IMR-90 (cell line): ENCODE results near the gene TRPV4. TPM values are rescaled to one million over a fixed set of nuclear protein-coding genes. Genes with fewer than 3 reads are reported as not detected.

Experiments used
- ATAC-seq: fragments of 200-7000 bp; cut with Tn5 transposase; 2 replicates; pipeline ENCODE4 v1.9.1; 2020; ENCODE audit warnings: low read depth, mild to moderate bottlenecking, moderate library complexity
- BruUV-seq: library from RNA; stranded (reverse); fragments of 400-500 nt; replicated peaks from 2 replicates; lab custom pipeline; 2021; lab: Mats Ljungman, UMichigan
- CTCF ChIA-PET: fragments of 300-600 bp; formaldehyde crosslinking; extraction: SDS; loops from one replicate; lab custom pipeline; 2021; ENCODE audit warnings: antibody characterized with exemption; lab: Yijun Ruan, JAX
- POLR2A ChIA-PET: fragments of 300-600 bp; sonication (Branson Sonifier 250); formaldehyde crosslinking; loops from one replicate; lab custom pipeline; 2022; ENCODE audit warnings: antibody characterized with exemption; ENCODE audit not compliant: unreplicated experiment; lab: Charles Lee
- DNase-seq: peaks from one replicate; pipeline ENCODE4 v3.0.0; 2013
- H2AFZ ChIP-seq: replicated peaks from 2 replicates; pipeline ENCODE3; 2013; ENCODE audit warnings: low read length, mild to moderate bottlenecking; ENCODE audit not compliant: poor library complexity
- H2AK5ac ChIP-seq: 2 replicates; pipeline ENCODE4 v1.6.1; 2013; ENCODE audit warnings: low read depth, low read length, inconsistent platforms
- H2AK9ac ChIP-seq: replicated peaks from 2 replicates; pipeline ENCODE3; 2013; ENCODE audit warnings: mild to moderate bottlenecking, low read depth, low read length, moderate library complexity; ENCODE audit not compliant: poor library complexity
- H2BK120ac ChIP-seq: 2 replicates; pipeline ENCODE4 v1.6.1; 2013; ENCODE audit warnings: low read depth, low read length, inconsistent platforms
- H2BK15ac ChIP-seq: 3 replicates; pipeline ENCODE4 v1.6.1; 2013; ENCODE audit warnings: low read depth, low read length, inconsistent platforms
- H2BK20ac ChIP-seq: 2 replicates; pipeline ENCODE4 v1.6.1; 2013; ENCODE audit warnings: low read depth, mild to moderate bottlenecking, inconsistent platforms, low read length, moderate library complexity
- H2BK5ac ChIP-seq: 2 replicates; pipeline ENCODE4 v1.6.1; 2013; ENCODE audit warnings: mild to moderate bottlenecking, low read depth, low read length, inconsistent platforms; ENCODE audit not compliant: poor library complexity, severe bottlenecking
- H3K14ac ChIP-seq: replicated peaks from 2 replicates; pipeline ENCODE4 v1.6.1; 2013; ENCODE audit warnings: low read depth, low read length, inconsistent platforms
- H3K18ac ChIP-seq: 2 replicates; pipeline ENCODE4 v1.6.1; 2013; ENCODE audit warnings: low read depth, low read length, control low read depth
- H3K23ac ChIP-seq: 2 replicates; pipeline ENCODE4 v1.6.1; 2013; ENCODE audit warnings: low read depth, low read length, inconsistent platforms
- H3K27ac ChIP-seq: 2 replicates; pipeline ENCODE4 v1.5.1; 2013; ENCODE audit warnings: mild to moderate bottlenecking, control low read depth, low read length; ENCODE audit not compliant: insufficient read depth
- H3K27me3 ChIP-seq: 2 replicates; pipeline ENCODE4 v1.6.1; 2013; ENCODE audit warnings: low read length; ENCODE audit not compliant: control insufficient read depth, insufficient read depth
- H3K36me3 ChIP-seq: 2 replicates; pipeline ENCODE4 v1.6.1; 2013; ENCODE audit warnings: low read length, mixed read lengths; ENCODE audit not compliant: control insufficient read depth, insufficient read depth
- H3K4ac ChIP-seq: 2 replicates; pipeline ENCODE4 v1.6.1; 2013; ENCODE audit warnings: low read depth, low read length, inconsistent platforms
- H3K4me1 ChIP-seq: 2 replicates; pipeline ENCODE4 v1.6.1; 2013; ENCODE audit warnings: low read length, mixed read lengths; ENCODE audit not compliant: control insufficient read depth, insufficient read depth
- H3K4me2 ChIP-seq: 2 replicates; pipeline ENCODE4 v1.6.1; 2013; ENCODE audit warnings: low read depth, mild to moderate bottlenecking, control low read depth, low read length, moderate library complexity
- H3K4me3 ChIP-seq: 2 replicates; pipeline ENCODE4 v1.5.1; 2013; ENCODE audit warnings: low read depth, mild to moderate bottlenecking, control low read depth, low read length, moderate library complexity; ENCODE audit not compliant: insufficient read depth
- H3K56ac ChIP-seq: 2 replicates; pipeline ENCODE4 v1.6.1; 2013; ENCODE audit warnings: low read length, inconsistent platforms; ENCODE audit not compliant: insufficient read depth; ENCODE audit errors: extremely low read depth
- H3K79me1 ChIP-seq, 2 experiments: 2 replicates each; pipeline ENCODE4 v1.6.1; 2013; ENCODE audit warnings: low read length in 2 of 2, inconsistent platforms in 1 of 2, low read depth in 1 of 2
- H3K9ac ChIP-seq: 2 replicates; pipeline ENCODE4 v1.6.1; 2013; ENCODE audit warnings: low read depth, low read length, control low read depth
- H3K9me1 ChIP-seq: 2 replicates; pipeline ENCODE4 v1.6.1; 2013; ENCODE audit warnings: low read length, inconsistent platforms; ENCODE audit not compliant: insufficient read depth
- H3K9me3 ChIP-seq: 2 replicates; pipeline ENCODE4 v1.6.1; 2013; ENCODE audit warnings: low read length; ENCODE audit not compliant: control insufficient read depth, insufficient read depth
- H4K20me1 ChIP-seq: 2 replicates; pipeline ENCODE4 v1.6.1; 2013; ENCODE audit warnings: low read length, inconsistent platforms; ENCODE audit not compliant: insufficient read depth
- H4K5ac ChIP-seq: 2 replicates; pipeline ENCODE4 v1.6.1; 2013; ENCODE audit warnings: mild to moderate bottlenecking, low read depth, low read length, control low read depth
- H4K8ac ChIP-seq, 2 experiments: 2 replicates each; pipeline ENCODE4 v1.6.1; 2013; ENCODE audit warnings: low read depth in 2 of 2, low read length in 2 of 2, control low read depth in 1 of 2, inconsistent platforms in 1 of 2
- H4K91ac ChIP-seq: 2 replicates; pipeline ENCODE4 v1.6.1; 2013; ENCODE audit warnings: low read depth, low read length, inconsistent platforms; ENCODE audit not compliant: insufficient read depth
- CEBPB ChIP-seq: IDR thresholded peaks from 2 replicates; pipeline ENCODE4 v1.6.1; 2012; ENCODE audit warnings: low read depth, low read length, improper control_type of control experiment
- SMC3 ChIP-seq: fragments of 150-350 bp; IDR thresholded peaks from 2 replicates; pipeline ENCODE4 v1.6.1; 2016; ENCODE audit warnings: low read depth, mild to moderate bottlenecking, antibody characterized with exemption, low read length, moderate library complexity
- WGBS, 2 experiments: methylation state at CpG; one replicate each; pipeline versions ENCODE4 v1.1.5 to v1.1.7; 2013; ENCODE audit warnings: missing lambda C conversion rate in 2 of 2; ENCODE audit not compliant: insufficient read length in 1 of 2; ENCODE audit errors: extremely low coverage in 2 of 2; 5-methylcytosine and 5-hydroxymethylcytosine counted together
- dilution Hi-C: fragments of 300-500 bp; cut with HindIII; formaldehyde crosslinking; loops from one replicate; pipeline ENCODE4 v1.14.3; 2018; ENCODE audit warnings: low sequenced_read_pairs; ENCODE audit not compliant: unreplicated experiment
- in situ Hi-C: fragments of 300-500 bp; cut with MboI; formaldehyde crosslinking; loops from 3 replicates; pipeline ENCODE4 v1.14.3; 2019; ENCODE audit warnings: low sequenced_read_pairs, inconsistent platforms, mixed read lengths
- intact Hi-C: fragments of 100-400 bp; cut with micrococcal nuclease; formaldehyde crosslinking; loops from 2 replicates; pipeline ENCODE4 v1.10.0; 2022
- polyA plus RNA-seq, 3 experiments: library from polyadenylated mRNA; depleted of rRNA; stranded (reverse); fragments of >200 nt; gene quantifications; 2 replicates each; pipeline ENCODE4 v1.2.3, GENCODE V29; 2012; ENCODE audit warnings: low replicate concordance in 1 of 3
- total RNA-seq: library from RNA; depleted of rRNA; stranded (reverse); fragments of >200 nt; gene quantifications from 2 replicates; pipeline ENCODE4 v1.2.3, GENCODE V29; 2012

Gene TRPV4
- total and polyA plus RNA-seq, 2 of the 4 experiments (the other 2 are of a cell fraction): 1.1 to 6.1 TPM

GRCh38 chr12:109873653-109874052, 40.5 kb upstream of the TRPV4 start:
- no peak; the same call in 1 of the 2 replicates for ATAC-seq
- dilution Hi-C loops: no loop called here

More at GRCh38 chr12:109873653-109874052, 40.5 kb upstream of the TRPV4 start:
- intact Hi-C loops (no loop called here), in situ Hi-C loops (no loop called here)
- CTCF ChIA-PET: interaction anchor here (0.7 kb wide), 1 partner anchor 97 kb away, joined by 3 read pairs; no protein-coding TSS in a partner anchor
- no peak overlapping the region for H3K9ac ChIP-seq
- H3K9me3 ChIP-seq: no peaks in the 10 kb centered on the region
- H3K14ac ChIP-seq: no peak overlapping the region
- no peak overlapping the region for H3K56ac ChIP-seq
- H2BK20ac ChIP-seq: no peak overlapping the region
- no peak overlapping the region for H2BK120ac ChIP-seq
- H3K27me3 ChIP-seq: no peaks in the 10 kb centered on the region
- no peak overlapping the region for H4K5ac ChIP-seq
- H2BK5ac ChIP-seq: no peak overlapping the region
- no peak overlapping the region for H3K4me3 ChIP-seq
- peaks cover 28% of the 10 kb centered on the region for H4K20me1 ChIP-seq
- H3K4me1 ChIP-seq: peaks cover under 1% of the 10 kb centered on the region
- H3K23ac ChIP-seq: no peak overlapping the region
- no peak overlapping the region for H4K91ac ChIP-seq
- H3K27ac ChIP-seq: no peak overlapping the region
- peaks cover 31 to 67% of the 10 kb centered on the region in 2 experiments for H3K79me1 ChIP-seq
- 100% methylated on average over 2 of the region's 6 CpGs; no CpG with 5 or more reads in 1 of the 2 experiments for WGBS, 2 experiments
- H3K36me3 ChIP-seq: peaks cover 8% of the 10 kb centered on the region
- no peak overlapping the region for H2AK5ac ChIP-seq
- no TSS peak for BruUV-seq
- POLR2A ChIA-PET: no interaction called here
- H3K18ac ChIP-seq: no peak overlapping the region
- H3K4me2 ChIP-seq: no peak overlapping the region
- H3K9me1 ChIP-seq: peaks cover 19% of the 10 kb centered on the region
- no peak overlapping the region for H2AFZ ChIP-seq
- H2AK9ac ChIP-seq: no peak overlapping the region
- DNase-seq: peak; percentile 42
- no peak overlapping the region for H4K8ac ChIP-seq
- H3K4ac ChIP-seq: no peak overlapping the region
- no peak overlapping the region for H2BK15ac ChIP-seq
- peak; percentile 41 for TF ChIP-seq CEBPB
- no peak for TF ChIP-seq SMC3
